HG02840 (cell line): ENCODE measurements around the gene GSTO2.

ENCODE experiments used
- ATAC-seq: cut with Tn5 transposase; IDR thresholded peaks from one replicate; pipeline ENCODE4 v1.9.1; 2021; ENCODE audit warnings: mild to moderate bottlenecking, moderate library complexity, moderate number of reproducible peaks; ENCODE audit not compliant: unreplicated experiment, low FRiP score

Gene GSTO2

DNA sequence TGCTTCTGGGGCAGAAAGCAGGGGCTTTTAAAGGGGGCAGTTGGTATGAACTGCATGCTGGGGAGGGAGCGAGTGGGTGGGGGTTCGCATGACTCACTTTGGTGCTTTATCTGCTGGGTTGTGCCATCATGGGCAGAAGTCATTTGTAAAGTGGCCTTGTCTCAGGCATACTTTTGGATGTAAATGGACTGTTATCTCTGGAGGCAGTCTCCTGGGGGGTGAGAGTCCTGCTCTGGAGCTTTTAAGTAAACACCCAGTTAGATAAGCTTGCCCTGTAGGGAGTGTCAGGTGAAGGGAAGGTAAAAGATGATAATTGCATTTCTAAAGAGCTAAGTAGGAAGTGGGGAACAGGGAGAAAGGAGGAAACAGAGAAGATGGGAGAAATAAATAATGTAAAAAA lies 15.9 kb upstream of the GSTO2 start:
- no peak for ATAC-seq

- no peak for ATAC-seq
These were observed 15.2 kb upstream of the GSTO2 start for GRCh38 chr10:104253606-104254410.

- ATAC-seq = peak; percentile 79
These were observed 14.3 kb upstream of the GSTO2 start, which contains the start of gene GSTO1 for GRCh38 chr10:104254493-104255310. Gene GSTO1, plus strand, starts transcription at chr10:104254892. Its CDS starts 37 bp downstream, at chr10:104254929.

DNA sequence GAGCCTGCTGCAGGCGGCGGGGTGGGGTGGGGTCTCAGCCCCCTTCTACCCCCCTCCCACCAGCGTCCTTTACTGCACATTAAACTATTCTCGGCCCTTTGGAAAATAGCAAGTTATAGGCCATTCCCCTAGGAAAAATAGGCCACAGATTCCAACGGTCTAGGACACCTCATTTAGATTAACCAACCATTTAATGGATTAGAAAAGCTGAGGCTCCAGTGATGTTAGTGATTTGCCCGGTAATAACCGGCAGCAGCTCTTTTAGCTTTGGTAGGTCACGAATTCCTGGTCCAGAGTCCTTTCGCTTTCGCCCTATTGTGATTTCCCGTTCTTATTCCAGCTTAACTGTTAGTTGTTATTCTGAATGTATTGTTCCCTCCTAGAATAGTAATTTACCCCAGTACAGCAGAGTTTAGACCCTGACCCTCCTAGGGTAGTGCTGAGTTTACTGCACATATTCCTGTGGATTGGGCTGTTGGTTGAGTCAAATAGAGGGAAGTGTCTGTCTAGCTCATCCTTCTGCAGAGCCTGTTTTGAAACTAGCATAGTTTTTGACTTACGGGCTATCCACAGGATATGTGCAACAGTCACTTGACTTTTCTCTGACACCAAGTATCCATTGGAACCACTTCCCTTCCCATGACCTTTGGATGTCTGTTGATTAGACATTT lies 13.5 kb upstream of the GSTO2 start:
- ATAC-seq = no peak

DNA sequence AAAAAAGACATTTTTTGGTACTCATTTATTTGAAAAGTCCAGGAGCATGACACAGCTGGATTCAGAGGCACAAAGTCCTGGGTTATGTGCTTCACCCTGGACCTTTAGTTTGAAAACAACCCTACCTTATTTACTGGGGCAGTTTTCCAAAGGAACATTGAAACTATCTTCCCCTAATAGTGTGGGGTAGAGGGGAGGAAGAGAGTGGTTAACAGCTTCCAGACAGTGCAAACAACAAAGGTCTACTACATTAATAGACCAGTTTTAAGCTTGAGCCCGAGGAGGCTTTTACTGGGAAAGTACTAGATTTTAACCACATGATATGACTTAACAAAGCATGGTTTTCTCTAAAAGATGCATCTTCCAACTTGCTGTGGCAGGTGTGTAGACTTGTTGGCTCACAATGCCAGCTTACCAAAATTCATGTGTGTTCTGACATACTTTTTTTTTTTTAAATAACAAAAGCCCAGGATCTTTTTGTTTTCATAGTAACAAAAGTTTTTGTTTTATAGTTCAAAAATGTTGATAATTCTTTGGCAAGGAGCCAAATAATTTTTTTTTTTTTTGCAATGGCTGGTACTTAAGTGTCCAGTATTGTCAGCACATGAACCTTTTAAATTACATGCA lies 12.5 kb upstream of the GSTO2 start:
- no peak for ATAC-seq

DNA sequence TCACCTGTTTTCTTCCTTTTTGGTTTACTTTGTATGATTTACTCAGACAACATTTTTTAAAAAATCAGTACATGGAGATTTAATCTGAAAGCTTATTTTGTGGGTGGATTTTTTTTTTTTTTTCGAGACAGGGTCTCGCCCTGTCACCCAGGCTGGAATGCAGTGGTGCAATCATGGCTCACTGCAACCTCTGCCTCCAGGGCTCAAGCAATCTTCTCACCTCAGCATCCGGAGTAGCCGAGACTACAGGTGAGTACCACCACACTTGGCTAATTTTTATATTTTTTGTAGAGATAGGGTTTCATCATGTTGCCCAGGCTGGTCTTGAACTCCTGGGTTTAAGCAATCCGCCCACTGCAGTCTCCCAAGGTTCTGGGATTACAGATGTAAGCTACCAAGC lies 11.7 kb upstream of the GSTO2 start:
- ATAC-seq = no peak

- no peak for ATAC-seq
These were observed 10.8 kb upstream of the GSTO2 start for GRCh38 chr10:104258209-104258608.

DNA sequence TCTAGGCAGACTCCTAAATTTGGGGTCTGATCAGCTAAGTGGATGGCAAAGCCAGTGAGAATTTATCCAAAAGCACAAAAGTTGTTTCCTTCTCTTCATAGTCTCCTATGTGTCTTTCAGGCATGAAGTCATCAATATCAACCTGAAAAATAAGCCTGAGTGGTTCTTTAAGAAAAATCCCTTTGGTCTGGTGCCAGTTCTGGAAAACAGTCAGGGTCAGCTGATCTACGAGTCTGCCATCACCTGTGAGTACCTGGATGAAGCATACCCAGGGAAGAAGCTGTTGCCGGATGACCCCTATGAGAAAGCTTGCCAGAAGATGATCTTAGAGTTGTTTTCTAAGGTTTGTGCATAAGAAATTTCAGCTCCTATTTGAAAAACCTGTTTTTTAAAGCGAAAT lies 9.5 kb upstream of the GSTO2 start:
- no peak for ATAC-seq

DNA sequence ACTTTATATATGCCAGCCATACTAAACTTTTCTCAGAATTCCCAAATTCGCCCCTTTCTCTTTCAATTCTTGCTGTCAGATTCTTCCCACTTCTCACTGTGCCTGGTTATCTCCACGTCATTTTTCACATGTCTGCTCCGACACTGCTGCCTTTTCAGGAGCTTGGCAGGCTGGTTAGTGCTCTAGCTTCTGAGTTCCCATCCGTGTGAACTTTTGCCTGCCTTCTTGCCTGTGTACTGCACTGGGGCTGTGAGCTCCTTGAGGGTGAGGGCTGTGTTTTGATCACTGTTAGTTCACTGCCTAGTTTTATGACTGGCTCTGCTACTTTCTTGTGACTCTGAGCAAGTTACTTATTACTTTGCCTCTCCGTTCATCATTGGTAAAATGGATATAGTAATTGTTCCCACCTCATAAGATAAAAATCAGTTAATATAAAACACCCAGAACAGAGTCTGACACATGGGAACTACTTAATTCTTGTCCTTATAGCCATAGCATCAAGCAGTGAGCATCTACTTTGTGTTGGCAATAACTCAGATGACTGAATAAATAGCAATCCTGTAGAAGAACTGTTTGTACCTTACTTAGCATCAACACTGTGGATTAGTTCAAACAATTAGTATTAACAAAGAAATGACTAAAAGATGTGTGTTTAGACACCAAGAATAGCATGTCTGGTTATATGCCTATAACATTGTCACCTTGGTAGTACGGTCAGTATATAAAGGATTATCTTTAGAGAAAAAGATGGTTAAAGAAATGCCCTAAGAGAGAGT lies 8.8 kb upstream of the GSTO2 start:
- no peak for ATAC-seq

- no peak for ATAC-seq
These were observed 8.2 kb upstream of the GSTO2 start for GRCh38 chr10:104260775-104261115.

DNA sequence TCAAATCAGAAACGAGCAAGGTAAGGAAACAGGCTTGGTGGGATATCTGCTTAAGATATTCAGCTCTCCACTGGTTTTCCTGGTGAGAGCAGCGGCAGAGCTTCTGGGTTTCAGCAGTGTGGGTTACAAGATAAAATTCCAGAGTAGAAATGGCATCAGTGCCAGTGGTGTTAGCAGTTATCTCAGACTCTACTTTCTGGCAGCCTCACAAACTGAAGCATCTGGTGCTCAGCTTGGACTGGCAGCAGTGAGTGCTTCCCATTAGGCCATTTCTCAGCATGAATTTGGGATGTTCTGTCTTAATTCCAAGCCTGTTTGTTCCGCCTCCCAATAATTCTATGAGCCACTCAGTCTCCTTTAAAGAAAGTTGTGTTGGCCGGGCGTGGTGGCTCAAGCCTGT lies 6.9 kb upstream of the GSTO2 start:
- ATAC-seq = no peak

- ATAC-seq = no peak
These were observed 4.2 kb upstream of the GSTO2 start for GRCh38 chr10:104264783-104265182.

GRCh38 chr10:104267721-104268404 lies 1.1 kb upstream of the GSTO2 start:
- no peak for ATAC-seq

GRCh38 chr10:104268405-104268712 lies 625 bp upstream of the GSTO2 start:
- ATAC-seq = no peak

- no peak for ATAC-seq
These were observed 4.3 kb downstream of the GSTO2 start for GRCh38 chr10:104273286-104273685.

DNA sequence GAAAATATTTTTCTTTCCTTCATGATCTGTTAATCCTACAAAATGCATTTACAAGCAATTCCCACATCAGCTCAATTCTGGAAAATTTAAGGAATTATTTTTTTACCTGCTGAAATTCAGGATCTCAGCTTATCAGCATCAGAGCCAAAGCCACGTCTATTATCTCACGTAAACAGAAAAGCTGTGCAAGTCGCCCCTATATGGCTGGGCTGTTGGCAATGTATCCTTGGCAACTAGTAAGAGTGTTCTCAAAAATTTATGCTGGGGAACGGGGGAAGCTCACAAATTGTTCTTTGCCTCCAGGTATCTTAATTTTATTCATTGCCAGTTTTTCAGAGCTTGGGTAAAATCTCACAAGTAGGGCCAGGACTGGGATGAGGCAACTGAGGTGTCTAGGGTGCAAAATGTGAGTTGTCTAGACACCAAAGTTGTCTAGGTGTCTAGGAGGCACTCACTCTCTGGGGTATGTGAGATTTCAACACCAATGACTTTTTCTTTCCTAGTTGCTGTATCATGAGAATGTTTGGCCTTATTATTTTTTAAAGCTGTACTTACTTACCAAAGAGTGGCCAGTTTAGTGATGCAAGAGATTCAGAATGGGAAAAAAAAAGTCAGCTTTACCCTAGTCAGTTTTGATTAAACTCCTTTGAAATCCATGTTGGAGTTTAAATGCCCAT lies 5.1 kb downstream of the GSTO2 start:
- ATAC-seq = no peak

- no peak for ATAC-seq
These were observed 6.1 kb downstream of the GSTO2 start for GRCh38 chr10:104274762-104275721.

GRCh38 chr10:104276192-104276591 lies 7.2 kb downstream of the GSTO2 start:
- no peak for ATAC-seq
